Measurements from ENCODE around the gene RNF144A. TPM values are rescaled to one million over a fixed set of nuclear protein-coding genes. Genes with fewer than 3 reads are reported as not detected.

Gene RNF144A
- total RNA-seq, 1 donor from 2014 or later = 9.6 TPM

GRCh38 chr2:6915399-6915798, 1.8 kb upstream of the RNF144A start:
- no peak overlapping the region for H3K4me3 Mint-ChIP-seq (ENCODE audit: unreplicated experiment)
- H3K27ac Mint-ChIP-seq (ENCODE audit: unreplicated experiment) = no peak overlapping the region
- no peaks in the 10 kb centered on the region for H3K36me3 Mint-ChIP-seq (ENCODE audit: unreplicated experiment)
- peaks cover 4% of the 10 kb centered on the region for H3K27me3 Mint-ChIP-seq (ENCODE audit: unreplicated experiment)
- peaks cover 15% of the 10 kb centered on the region for H3K4me1 Mint-ChIP-seq (ENCODE audit: unreplicated experiment)
- no peaks in the 10 kb centered on the region for H3K9me3 Mint-ChIP-seq (ENCODE audit: unreplicated experiment)
- no peak for TF ChIP-seq CTCF (IDR thresholded peaks at IDR 0.05)
- DNase-seq (ENCODE audit: extremely low spot score, unreplicated experiment) = no peak

- no peak for DNase-seq (ENCODE audit: extremely low spot score, unreplicated experiment)
- Mint-ChIP-seq H3K27ac (ENCODE audit: unreplicated experiment) (no peak overlapping the region), H3K36me3 (ENCODE audit: unreplicated experiment) (no peaks in the 10 kb centered on the region), H3K4me3 (ENCODE audit: unreplicated experiment) (peak overlapping the region; percentile 50), H3K4me1 (ENCODE audit: unreplicated experiment) (peaks cover 24% of the 10 kb centered on the region), H3K27me3 (ENCODE audit: unreplicated experiment) (no peaks in the 10 kb centered on the region), H3K9me3 (ENCODE audit: unreplicated experiment) (no peaks in the 10 kb centered on the region)
- TF ChIP-seq CTCF (IDR thresholded peaks at IDR 0.05) = no peak
These were observed 988 bp upstream of the RNF144A start for GRCh38 chr2:6916224-6916623.

- Mint-ChIP-seq H3K27ac (ENCODE audit: unreplicated experiment) (no peak overlapping the region), H3K4me3 (ENCODE audit: unreplicated experiment) (peak overlapping the region; percentile 50), H3K36me3 (ENCODE audit: unreplicated experiment) (no peaks in the 10 kb centered on the region), H3K27me3 (ENCODE audit: unreplicated experiment) (no peaks in the 10 kb centered on the region), H3K4me1 (ENCODE audit: unreplicated experiment) (peaks cover 27% of the 10 kb centered on the region), H3K9me3 (ENCODE audit: unreplicated experiment) (no peaks in the 10 kb centered on the region)
- no peak for DNase-seq (ENCODE audit: extremely low spot score, unreplicated experiment)
- no peak for TF ChIP-seq CTCF (IDR thresholded peaks at IDR 0.05)
These were observed 509 bp upstream of the RNF144A start for GRCh38 chr2:6916736-6917070.

- Mint-ChIP-seq H3K36me3 (ENCODE audit: unreplicated experiment) (no peaks in the 10 kb centered on the region), H3K27ac (ENCODE audit: unreplicated experiment) (no peak overlapping the region), H3K9me3 (ENCODE audit: unreplicated experiment) (no peaks in the 10 kb centered on the region), H3K4me1 (ENCODE audit: unreplicated experiment) (peaks cover 33% of the 10 kb centered on the region), H3K4me3 (ENCODE audit: unreplicated experiment) (peak overlapping the region; percentile 67), H3K27me3 (ENCODE audit: unreplicated experiment) (no peaks in the 10 kb centered on the region)
- no peak for DNase-seq (ENCODE audit: extremely low spot score, unreplicated experiment)
- no peak for TF ChIP-seq CTCF (IDR thresholded peaks at IDR 0.05)
These were observed 679 bp downstream of the RNF144A start for GRCh38 chr2:6917761-6918421.

GRCh38 chr2:6919901-6920742, 2.9 kb downstream of the RNF144A start:
- peaks cover 2% of the 10 kb centered on the region for H3K36me3 Mint-ChIP-seq (ENCODE audit: unreplicated experiment)
- TF ChIP-seq CTCF (IDR thresholded peaks at IDR 0.05) = no peak
- no peaks in the 10 kb centered on the region for H3K9me3 Mint-ChIP-seq (ENCODE audit: unreplicated experiment)
- H3K27ac Mint-ChIP-seq (ENCODE audit: unreplicated experiment) = peak overlapping the region; percentile 41
- H3K4me3 Mint-ChIP-seq (ENCODE audit: unreplicated experiment) = no peak overlapping the region
- no peaks in the 10 kb centered on the region for H3K27me3 Mint-ChIP-seq (ENCODE audit: unreplicated experiment)
- H3K4me1 Mint-ChIP-seq (ENCODE audit: unreplicated experiment) = peaks cover 31% of the 10 kb centered on the region
- no peak for DNase-seq (ENCODE audit: extremely low spot score, unreplicated experiment)

Measured in osteocyte (in vitro differentiated cells).